ENCODE data around the gene OR4D9.
A peak's percentile ranks its signal among the peaks of the same experiment; 100 is the strongest.

The OR4D9 gene

DNA sequence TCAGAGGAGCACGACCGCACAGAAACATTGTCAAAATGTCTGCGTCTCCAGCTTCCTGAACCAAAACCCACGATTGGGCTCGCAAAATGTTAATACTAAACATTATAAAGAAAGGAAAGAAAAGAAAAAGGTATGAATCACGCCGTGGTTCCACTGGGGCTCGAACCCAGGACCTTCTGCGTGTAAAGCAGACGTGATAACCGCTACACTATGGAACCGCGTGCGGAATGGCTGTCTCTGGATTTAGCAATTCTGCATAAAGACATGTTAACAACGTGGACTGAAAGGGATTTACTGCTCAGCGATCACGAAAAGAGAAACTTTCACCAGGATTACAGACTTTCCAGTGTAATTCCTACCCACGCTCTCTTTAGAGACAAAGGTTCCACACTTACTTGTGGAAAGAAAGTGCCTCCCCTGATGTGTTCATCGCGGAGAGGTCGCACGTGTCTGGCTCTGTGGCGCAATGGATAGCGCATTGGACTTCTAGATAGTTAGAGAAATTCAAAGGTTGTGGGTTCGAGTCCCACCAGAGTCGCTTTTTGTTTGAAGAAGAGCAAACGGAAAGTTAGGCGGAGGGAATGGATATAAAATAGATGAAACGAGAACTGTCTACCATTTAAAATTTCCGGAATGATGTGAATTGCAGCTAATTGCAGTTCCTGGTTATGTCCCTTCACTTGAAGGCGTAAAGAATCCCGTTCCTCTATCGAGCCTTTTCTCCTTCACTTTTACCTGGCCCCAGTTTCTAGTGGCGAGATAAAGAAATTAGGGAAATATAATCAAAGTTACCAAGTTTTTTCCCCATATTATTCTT is 39.7 kb downstream of the OR4D9 start:
- DNase-seq (ENCODE audit: low spot score) = peak; percentile 87

DNA sequence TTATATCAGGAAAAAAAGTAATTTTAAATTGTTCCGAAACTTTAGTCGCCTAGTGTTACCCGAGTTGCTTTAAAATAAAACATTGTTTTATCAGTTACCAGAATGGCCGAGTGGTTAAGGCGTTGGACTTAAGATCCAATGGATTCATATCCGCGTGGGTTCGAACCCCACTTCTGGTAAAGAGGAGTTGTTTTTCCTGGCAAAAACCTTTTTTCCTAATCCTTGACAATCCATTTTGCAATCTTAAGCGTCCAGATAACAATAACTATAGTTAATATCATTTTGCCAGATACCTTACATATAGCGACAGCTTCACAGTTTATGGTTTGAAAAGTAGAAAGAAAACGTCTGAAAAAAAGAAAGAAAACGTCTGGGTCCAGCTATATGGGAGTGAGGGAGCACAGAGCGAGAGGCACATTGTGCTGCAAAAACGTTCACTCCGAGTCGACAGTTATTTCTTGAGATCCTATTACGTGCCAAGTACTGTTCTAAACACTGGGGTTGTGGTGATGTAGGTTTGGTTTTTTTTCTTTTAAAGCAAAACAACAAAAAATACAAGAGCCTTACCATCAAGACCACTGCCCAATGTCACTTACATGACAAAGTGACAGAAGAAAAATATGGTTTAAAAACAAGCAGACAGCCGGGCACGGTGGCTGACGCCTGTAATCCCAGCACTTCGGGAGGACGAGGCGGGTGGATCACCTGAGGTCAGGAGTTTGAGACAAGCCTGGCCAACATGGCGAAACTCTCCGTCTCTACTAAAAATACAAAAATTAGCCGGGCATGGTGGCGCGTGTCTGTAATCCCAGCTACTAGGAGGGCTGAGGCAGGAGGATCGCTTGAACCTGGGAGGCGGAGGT is 40.6 kb downstream of the OR4D9 start:
- DNase-seq (ENCODE audit: low spot score) = no peak

DNA sequence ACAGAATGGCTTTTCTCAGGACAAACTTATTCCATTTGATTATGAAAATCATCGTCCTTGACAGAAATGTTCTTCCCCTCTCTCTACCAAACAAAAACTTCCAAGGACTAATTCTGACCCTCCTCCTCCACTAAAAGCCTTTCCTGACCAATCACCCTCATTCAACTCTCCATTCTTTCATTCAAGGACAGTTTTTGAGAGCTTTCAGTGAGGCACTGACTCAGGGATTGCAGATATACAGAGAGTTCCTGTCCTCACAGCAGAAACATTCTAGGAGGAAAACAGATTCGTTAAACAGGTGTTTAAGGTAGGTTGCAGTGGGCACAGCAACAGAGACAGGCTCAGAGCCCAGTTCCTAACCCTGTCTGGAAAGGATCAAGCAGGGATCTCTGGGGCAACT is 41.5 kb downstream of the OR4D9 start:
- no peak for DNase-seq (ENCODE audit: low spot score)

DNA sequence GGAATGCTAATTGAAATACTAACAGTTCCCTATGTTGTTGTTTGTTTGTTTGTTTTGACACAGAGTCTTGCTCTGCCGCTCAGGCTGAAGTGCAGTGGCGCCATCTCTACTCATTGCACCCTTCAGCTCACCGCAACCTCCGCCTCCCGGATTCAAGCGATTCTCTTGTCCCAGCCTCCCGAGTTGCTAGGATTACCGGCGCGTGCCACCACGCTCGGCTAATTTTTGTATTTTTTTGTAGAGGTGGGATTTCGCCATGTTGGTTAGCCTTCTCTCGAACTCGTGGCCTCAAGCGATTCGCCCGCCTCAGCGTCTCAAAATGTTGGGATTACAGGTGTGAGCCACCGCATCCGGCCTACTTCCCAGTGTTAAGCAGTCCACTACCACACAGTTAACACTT is 42.0 kb downstream of the OR4D9 start:
- no peak for DNase-seq (ENCODE audit: low spot score)

DNA sequence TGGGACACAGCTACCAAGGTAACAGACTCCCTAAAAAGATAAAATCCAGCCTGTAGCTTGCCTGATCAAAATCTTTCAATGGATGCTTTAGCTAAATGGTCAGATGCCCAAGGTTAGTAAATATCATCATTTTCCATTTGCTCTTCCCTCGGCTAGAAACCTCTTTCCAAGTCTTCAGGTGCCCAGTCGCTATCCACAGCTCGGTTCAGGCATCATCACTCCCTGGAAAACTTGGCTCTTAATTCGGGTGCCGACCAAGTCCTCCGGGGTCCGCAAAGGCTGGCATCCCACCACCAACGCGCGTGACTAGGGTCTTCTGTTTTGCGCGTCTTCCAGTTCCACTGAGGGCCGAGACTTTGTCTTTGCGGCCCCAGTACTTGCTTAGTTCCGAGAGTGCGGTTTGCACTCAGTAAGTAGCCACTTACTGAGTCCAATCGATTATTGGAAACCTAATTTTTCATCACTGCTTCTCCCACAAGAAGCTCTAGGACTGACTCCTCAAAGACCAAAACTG is 44.3 kb downstream of the OR4D9 start:
- peak; percentile 58 for DNase-seq (ENCODE audit: low spot score)

DNA sequence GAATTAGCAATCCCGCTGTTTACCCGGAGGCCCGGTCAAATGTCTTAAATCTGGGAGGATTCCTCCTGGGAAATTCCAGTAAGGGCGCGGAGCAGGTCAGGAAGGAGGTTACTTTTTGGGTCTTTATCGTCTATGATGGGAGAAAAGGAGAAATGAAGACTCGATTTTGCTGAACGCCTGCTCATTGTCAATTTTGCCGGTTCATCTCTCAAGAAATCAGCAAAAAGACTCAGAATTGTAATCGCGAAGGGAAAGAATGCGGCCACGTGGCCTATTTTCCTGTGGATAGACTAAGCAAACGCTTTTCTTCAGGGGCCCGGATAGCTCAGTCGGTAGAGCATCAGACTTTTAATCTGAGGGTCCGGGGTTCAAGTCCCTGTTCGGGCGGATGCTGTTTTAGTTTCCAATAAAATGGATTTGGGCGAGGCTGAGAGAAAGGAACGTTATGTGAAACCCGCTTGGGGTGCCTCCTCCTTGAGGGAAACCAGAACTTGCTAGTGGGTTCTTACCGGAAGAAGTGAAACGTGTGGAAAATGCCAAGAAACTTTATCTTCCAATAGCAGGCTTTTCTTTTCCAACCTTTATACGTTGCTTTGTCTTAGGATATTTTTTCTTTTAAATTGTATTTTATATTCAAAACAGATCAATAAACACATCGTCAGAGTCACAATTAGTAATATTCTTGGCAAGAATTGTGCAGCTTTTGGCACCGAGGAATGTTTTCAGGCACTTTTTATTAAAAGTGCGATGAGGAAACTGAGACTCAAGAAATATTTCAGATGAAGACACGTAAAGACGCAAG is 45.0 kb downstream of the OR4D9 start:
- peak; percentile 84 for DNase-seq (ENCODE audit: low spot score)

DNA sequence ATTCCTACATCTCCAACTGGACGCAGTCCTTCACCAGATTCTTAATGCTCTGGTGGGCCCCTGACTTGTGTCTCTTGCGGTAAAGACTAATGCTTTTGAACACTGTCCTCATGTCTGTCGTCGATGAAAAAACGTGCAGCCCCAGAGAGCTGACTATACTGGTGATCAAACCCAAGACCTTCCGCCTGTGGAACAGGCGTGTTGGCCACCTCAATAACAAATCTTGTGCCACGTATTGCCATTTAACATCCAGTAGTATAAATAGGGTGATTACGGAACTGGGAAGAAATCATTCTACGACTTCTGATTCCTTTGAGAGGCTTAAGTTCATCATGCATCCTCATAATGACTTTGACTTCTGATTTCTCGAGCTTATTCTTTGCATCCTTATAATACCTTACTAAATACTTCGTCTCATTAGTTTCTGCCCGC is 45.6 kb downstream of the OR4D9 start:
- peak; percentile 48 for DNase-seq (ENCODE audit: low spot score)

DNA sequence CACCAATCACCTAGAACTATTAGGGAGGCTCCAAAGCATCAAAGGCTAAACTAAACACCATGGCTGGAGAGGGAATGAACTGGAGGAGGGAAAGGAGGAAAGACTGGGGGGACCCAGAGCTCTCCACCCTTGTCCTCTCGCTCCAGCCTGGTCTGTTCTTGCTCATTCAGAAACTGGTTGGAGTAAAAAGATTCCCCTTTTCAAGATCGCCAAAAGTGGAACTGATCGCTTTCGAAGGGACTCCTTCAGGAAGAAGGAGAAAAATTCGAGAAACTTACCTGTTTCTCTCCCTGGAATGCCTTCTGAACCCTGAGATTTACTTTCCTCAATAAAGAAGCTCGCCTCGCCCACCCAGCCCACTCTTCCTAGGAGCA is 46.9 kb downstream of the OR4D9 start:
- DNase-seq (ENCODE audit: low spot score) = peak; percentile 43

DNA sequence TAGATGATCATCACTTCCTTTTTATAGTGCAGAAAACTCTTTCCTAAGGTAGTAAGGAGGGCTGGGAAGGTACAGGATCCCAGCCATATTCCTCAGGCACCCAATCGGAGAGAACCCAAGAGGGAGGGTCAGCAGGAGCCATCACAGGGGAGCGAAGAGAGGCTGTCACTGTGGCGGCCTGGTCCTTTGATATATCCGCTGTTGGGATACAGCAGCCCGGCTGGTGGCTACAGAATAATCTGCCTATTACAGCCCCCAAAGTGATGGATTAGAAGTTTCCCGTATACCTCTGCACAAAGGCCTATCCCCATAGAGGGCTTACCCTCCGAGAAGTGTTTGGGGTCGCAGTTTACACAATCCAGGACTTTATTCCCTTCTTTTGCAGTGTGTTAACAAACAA is 48.5 kb downstream of the OR4D9 start:
- peak; percentile 53 for DNase-seq (ENCODE audit: low spot score)

DNA sequence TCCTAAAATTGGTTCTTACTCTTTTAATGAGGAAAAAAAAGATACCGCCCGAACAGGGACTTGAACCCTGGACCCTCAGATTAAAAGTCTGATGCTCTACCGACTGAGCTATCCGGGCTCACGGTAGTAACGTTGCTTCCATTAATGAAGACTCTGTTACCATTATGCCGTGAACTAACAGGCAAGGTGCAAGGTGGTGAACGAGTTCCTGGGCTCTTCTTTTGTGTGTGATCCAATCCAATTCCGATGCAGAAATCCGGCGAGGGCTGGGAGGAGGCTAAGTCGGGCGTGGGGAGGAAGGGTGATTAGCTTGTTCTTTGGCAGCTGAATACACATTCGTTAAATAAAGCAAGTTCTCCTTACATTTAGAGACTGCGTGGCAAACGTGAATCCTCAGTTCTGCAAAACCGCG is 49.0 kb downstream of the OR4D9 start:
- peak; percentile 91 for DNase-seq (ENCODE audit: low spot score)

DNA sequence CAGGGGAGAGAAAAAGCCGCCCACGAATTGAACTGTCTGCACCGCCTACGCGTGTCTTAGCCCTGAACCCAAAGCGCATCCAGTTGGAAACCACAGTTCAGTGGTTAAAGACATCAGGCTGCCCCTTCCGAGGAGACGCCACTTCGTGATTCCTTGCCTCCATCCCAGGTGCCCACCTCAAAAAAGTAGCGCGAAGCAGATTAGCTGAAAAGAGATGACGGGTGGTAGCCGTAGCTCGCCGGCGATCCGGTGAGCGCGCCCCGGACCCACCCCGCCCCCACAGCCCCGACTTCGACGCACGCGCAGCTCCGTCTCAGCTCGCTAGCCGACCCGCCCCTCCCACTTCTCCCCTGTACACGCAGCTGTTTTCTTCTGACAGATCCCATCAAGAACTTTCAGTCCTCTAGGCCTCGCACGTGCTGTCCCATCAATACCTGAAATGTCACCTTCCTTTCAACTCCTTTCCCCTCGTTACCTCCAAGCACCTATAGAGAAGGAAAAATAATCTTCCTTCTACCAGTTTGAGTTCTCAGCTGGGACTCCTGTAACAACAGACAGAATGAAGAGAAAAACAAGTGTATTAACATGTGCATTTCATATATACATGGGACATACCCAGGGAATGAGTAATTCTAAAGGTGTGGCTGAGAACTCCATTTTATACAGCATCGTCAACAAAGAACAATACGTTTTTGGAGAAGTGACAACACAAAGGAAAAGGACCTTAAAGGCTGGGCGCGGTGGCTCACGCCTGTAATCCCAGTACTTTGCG is 49.5 kb downstream of the OR4D9 start:
- DNase-seq (ENCODE audit: low spot score) = peak; percentile 89

DNA sequence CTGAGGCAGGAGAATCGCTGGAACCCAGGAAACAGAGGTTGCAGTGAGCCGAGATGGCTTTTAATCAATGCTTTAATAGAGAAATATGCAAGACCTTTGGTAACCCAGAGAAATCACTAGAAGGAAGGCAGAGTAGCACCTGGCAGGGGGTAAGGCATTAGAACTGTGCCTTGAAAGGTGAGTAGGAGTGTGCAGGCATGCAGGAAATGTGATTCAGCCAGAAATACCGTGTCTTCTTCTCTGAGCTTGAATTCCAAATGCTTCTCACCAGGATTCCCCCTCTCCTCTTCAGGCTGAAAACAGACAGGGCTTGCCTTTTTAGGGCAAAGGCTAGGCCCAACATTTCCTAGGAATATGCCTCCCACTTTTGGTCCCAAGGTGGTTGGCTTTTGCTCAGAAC is 51.0 kb downstream of the OR4D9 start:
- DNase-seq (ENCODE audit: low spot score) = no peak
